Skin of body (tissue), 2 donors: ENCODE measurements around the gene EVPL. TPM values are rescaled to one million over a fixed set of nuclear protein-coding genes. Genes with fewer than 3 reads are reported as not detected.

Experiments
- DNase-seq: peaks from one replicate; lab custom pipeline; 2025; lab: John Stamatoyannopoulos, UW
- total RNA-seq: library from RNA; depleted of rRNA; stranded (reverse); fragments of >200 nt; gene quantifications from one replicate; pipeline ENCODE4 v1.2.3, GENCODE V29; 2014

The EVPL gene
- total RNA-seq, 1 donor from 2014 or later: 43.7 TPM

- no peak for DNase-seq
Observed at GRCh38 chr17:76018340-76018680, 8.8 kb downstream of the EVPL start.

DNA sequence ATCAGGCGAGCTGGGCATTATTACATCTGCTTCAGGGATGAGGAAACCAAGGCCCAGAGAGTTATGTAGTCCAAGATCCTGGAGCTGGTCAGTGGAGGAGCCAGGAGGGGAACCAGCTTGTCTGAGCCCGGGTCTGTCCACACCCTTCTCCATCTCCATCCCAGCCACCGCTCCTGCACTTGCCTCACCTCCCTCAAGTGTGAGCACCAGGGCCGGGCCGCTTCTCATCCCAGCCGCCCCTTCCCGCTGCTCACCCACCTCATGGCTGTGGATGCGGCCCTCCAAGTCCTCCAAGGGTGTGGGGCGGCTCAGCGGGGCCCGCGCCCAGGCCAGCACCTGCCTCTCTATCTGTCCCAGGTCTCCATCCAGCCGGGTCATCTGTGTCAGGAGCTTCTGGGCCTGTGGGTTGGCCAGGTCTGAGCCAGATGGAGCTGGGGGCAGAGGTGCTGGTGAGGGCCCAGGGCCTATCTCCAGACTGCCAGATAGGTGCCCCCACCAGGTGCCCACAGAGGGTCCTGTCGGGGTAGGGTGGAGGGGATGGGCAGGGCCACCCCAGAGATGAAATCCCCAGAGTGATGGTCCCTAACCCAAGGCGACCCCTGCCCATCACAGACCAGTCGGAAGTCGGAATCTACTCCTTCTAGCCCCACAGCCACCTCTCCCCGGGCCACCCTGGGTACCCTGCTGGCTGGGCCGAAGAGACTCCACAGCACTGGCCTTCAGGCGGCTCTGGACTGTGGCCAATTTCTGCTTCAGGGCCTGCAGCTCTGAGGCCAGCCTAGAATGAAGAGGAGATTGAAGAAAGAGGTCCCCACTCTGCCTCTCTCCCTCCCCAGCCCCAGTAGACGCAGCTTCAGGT is 9.4 kb downstream of the EVPL start:
- no peak for DNase-seq

DNA sequence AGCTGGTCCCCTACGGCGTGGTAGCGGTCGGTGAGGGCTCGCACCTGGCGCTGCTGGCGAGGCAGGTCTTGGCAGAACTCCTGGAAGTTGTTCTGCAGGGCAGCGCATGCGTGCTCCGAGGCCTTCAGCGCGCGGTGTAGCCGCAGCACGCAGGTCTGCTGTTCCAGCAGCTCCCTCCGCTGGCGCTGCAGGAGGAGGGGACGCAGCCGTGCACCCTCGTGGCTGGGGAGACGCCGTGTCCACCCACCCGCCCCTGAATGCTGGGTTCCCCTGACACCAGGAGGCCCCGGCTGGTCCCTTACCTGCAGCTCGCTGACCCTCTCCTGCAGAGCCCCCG is 12.2 kb downstream of the EVPL start:
- no peak for DNase-seq

GRCh38 chr17:76014100-76014924 is 12.8 kb downstream of the EVPL start:
- DNase-seq: peak; percentile 5

- DNase-seq: no peak
Observed at GRCh38 chr17:76013377-76013932, 13.7 kb downstream of the EVPL start.

GRCh38 chr17:76011951-76012350 is 15.2 kb downstream of the EVPL start:
- no peak for DNase-seq

GRCh38 chr17:76009969-76010661 is 17.0 kb downstream of the EVPL start:
- no peak for DNase-seq

DNA sequence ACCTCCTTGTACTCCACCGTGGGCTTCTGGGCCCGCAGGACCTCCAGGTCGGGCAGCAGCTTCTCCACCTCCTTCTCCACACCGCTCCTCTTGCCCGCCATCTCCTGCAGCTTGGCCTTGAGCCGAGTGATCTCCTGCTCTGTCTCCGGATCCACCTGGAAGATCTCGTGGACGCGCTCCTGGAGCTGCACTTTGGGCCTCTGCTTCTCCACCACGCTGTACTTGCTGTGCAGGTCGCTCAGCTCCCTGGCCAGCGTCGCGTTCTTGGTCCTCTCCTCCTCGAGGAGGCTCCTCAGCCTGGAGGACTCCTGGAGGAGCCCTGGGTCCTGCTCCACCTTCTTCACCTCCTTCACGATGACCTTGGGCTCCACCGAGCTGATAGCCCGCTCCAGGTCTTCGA is 17.7 kb downstream of the EVPL start:
- no peak for DNase-seq

DNA sequence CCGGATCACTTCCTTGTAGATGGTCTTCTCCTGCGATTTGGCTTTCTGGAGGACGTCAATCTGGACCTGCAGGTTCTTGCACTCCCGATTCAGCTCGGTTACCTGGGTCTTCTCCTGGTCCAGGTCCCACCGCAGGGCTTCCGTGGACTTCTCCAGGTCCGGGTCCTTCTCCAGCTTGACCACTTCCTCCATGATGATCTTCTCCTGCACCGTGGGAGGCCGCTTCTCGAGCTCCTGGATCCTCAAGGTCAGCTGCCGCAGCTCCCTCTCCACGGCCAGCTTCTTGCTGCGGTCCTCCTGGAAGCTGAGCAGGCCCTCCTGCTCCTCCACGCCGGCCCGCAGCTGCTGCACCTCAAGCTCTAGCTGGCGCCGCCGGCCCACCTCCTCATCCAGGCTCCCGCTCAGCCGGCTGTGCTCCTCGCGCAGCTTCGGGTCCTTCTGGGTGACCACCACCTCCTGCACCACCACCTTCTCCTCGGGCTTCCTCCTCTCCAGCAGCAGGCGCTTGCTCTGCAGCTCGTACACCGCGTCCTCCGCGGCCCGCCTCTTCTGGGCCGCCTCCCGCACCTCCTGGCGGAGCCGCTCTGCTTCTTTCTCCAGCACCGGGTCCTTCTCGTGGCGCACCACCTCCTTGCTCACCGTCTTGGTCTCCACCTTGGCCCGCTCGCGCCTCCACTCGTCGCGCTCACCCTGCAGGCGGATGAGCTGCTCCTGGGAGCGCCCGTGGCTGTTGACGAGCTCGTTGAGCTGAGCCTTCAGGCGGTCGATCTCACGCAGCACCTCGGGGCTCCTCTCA is 18.3 kb downstream of the EVPL start:
- no peak for DNase-seq

DNA sequence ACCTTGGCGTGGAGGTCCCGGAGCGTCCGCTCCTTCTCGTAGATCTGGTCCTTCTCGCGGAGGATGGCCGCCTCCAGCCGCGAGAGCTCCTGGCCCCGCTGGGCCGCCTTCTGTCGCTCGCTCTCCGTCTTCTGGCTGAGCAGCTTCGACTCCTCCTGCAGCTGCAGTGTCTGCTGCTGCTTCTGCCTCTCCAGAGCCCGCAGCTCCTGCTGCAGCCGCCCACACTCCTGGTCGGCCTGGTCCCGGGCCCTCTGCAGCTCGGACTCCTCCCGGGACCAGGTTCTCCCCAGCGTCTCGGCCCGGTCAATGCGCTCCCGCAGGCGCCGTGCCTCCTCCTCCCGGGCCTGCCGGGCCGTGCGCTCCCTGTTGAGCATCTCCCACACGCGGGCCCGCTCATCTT is 18.9 kb downstream of the EVPL start:
- DNase-seq: no peak

DNA sequence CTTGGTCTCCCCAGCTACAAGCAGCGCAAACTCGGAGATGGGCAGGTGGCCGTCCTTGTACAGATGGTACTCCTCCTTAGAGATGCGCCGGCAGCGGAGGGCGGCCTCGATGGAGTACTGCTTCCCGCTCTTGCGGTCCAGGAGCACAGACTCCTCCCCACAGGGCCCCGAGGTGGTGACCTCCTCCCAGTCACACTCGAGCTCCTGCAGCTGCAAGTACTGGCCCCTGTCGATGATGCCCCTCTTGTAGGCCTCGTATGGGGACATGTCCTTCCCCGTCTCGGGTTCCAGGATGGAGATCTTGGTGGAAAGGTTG is 19.3 kb downstream of the EVPL start:
- DNase-seq: no peak

GRCh38 chr17:76007131-76007849 is 19.8 kb downstream of the EVPL start:
- no peak for DNase-seq

GRCh38 chr17:76005263-76006149 is 21.6 kb downstream of the EVPL start:
- DNase-seq: peak; percentile 33

- no peak for DNase-seq
Observed at GRCh38 chr17:76004750-76005262, 22.3 kb downstream of the EVPL start.

DNA sequence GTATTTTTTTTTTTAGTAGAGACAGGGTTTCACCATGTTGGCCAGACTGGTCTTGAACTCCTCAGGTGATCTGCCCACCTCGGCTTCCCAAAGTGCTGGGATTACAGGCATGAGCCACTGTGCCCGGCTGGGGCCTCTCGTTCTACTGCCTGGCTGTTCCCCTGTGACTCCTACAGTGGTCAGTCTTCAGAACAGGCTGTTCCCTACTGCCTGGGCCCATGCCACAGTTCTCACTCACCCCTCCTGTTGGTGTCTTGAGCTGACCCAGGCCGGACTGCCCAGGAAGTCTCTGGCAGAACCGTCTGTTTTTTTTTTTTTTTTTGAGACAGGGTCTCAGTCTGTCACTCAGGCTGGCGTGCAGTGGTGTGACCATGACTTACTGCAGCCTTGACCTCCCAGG is 23.2 kb downstream of the EVPL start:
- no peak for DNase-seq

DNA sequence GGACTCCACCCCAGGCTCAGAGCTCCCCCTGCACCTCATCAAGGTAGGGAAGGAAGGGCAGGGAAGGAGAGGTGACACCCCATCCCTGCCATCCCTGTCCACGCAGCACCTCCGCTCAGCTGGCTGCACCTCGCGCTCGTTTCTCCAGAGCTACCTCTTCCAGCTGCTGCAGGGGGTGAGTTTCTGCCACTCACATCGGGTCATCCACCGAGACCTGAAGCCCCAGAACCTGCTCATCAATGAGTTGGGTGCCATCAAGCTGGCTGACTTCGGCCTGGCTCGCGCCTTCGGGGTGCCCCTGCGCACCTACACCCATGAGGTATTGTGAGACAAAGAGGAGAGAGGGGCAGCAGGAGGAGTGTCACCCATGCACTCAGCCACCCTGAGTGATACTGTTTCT is 25.0 kb downstream of the EVPL start:
- DNase-seq: no peak

GRCh38 chr17:76000755-76001521 is 26.2 kb downstream of the EVPL start, which contains the start of gene CDK3:
Gene CDK3 (plus strand): TSS chr17:76000855. CDS start chr17:76001426, 571 bp downstream.
- DNase-seq: no peak

DNA sequence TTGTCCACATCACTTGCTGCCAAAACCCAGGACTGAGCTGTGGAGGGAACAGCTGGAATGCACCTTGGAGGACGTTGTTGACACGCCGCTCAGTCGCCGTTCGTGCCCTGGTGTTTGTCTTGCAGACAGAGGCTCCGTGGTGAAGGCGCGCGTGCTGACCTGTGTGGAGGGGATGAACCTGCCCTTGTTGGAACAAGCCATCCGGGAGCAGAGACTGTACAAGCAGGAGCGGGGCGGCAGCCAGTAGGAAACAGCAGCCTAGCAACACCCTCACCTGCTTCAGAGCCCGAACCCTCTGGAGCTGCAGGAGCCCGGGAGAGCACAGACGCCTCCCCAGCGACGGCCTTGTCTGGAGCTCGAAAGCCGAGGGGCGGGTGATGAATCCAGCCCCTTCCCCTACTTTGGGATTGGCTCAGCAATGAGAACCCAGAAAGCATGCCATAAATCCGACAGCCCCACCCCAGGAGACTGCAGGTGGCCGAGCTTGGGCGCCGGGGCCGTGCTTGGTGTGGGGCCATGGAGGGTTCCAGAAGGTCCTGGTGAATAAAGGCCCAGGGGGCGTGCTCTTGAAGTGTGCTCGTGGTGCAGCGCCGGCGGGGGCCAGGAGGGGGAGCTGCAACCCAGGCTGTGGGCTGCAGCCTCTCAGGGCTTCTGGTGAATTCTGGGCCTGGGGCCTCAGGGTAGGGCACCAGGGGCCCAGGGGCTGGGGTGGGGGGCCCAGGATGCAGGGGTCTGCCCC is 26.9 kb downstream of the EVPL start:
- DNase-seq: no peak
